ENCODE results near the gene TRAPPC11.
A peak's percentile ranks its signal among the peaks of the same experiment; 100 is the strongest.

TRAPPC11 gene

DNA sequence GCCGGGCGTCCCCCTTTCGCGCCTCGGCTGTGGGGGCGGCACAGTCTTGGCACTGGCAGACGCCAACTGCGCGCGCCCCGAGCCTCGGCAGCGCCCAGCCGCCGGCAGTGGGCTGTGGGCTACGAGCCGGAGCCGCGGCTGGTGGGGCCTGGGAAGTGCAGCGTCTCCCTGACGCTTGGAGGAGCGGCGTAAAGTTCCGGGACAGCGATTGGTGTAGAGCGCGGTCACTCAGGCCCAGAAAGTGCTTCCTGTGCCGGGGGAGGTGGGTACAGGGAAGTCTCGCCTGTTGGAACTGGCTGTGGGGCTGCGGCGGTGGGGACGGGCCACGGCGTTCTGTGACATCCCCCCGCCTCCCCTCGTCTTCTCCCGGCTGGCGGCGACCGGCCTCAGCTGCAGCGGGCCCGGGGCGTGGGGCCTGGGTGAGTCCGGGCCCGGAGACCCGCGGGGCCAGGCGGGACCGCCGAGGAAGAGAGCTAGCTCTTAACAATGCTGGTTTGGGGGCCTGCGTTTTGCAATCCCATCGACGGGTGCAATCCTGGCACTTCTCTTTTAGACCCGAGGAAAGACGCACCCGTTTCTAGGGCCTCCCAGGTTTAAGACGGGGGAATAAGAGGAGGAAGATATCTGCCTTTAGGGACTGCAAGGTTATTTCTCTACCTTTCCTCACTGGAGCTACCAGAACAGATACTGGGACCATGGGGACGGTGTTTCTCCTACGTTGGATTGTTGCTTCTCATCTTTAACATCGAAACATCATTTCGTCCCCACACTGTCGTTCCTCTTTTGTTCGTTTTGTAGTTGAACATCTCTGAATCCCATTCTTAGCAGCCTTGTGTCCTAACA is at the start of gene TRAPPC11, which contains the start of gene RWDD4:
TSS of gene TRAPPC11 (plus strand) at position 265 of the 843 bp plus-strand sequence. CDS start 4,575 bp downstream, outside the sequence.
TSS of gene RWDD4 (minus strand) at position 157 of the 843 bp plus-strand sequence. CDS start 233 bp downstream, outside the sequence.
- TF ChIP-seq, protein P1, sequence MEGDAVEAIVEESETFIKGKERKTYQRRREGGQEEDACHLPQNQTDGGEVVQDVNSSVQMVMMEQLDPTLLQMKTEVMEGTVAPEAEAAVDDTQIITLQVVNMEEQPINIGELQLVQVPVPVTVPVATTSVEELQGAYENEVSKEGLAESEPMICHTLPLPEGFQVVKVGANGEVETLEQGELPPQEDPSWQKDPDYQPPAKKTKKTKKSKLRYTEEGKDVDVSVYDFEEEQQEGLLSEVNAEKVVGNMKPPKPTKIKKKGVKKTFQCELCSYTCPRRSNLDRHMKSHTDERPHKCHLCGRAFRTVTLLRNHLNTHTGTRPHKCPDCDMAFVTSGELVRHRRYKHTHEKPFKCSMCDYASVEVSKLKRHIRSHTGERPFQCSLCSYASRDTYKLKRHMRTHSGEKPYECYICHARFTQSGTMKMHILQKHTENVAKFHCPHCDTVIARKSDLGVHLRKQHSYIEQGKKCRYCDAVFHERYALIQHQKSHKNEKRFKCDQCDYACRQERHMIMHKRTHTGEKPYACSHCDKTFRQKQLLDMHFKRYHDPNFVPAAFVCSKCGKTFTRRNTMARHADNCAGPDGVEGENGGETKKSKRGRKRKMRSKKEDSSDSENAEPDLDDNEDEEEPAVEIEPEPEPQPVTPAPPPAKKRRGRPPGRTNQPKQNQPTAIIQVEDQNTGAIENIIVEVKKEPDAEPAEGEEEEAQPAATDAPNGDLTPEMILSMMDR (IDR thresholded peaks at IDR 0.05; ENCODE audit: low read depth, low read length): no peak
- H3K4me3 ChIP-seq (ENCODE audit: low read depth, low read length): peak within 1 kb of the TSS; percentile 67

DNA sequence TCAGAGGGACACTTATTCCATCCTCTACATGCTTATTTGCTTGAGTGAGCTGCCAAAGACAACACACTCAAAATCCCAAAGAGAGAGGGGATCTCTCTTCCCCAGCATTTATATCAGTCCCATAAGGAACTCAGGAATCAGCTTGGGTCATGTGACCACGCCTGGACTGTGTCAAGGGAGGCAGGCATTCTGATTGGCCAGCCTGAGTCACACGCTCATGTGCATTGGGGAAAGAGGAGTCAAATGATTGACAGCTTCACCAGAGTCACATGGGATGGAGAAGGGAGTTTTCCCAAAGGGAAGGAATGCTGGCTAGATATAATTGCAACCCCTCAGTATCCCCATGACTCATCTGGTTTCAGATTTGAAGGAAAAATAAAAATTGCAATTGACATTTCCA is 49.1 kb upstream of the TRAPPC11 start:
- TF ChIP-seq, protein P1 (IDR thresholded peaks at IDR 0.05; ENCODE audit: low read depth, low read length): no peak
- no peak overlapping the region for H3K4me3 ChIP-seq (ENCODE audit: low read depth, low read length)

DNA sequence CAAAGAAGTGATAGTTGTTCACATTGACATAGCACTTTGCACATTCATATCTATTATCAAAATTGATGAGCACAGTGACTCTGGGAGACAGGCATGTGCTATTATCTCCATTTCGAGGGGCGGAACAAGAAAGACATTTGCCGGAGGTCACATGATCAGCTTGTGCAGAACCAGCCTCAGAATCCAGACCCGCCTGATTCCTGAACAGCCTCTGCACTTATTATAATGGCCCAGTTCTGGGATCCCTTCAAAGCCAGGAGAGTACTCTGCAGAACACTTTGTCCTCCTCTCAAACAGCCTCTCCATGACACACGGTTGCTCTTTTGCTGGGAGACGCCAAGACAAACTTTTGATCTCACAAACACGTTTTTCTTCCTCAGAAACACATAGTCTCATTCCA is 48.5 kb upstream of the TRAPPC11 start:
- TF ChIP-seq, protein P1 (IDR thresholded peaks at IDR 0.05; ENCODE audit: low read depth, low read length): no peak

DNA sequence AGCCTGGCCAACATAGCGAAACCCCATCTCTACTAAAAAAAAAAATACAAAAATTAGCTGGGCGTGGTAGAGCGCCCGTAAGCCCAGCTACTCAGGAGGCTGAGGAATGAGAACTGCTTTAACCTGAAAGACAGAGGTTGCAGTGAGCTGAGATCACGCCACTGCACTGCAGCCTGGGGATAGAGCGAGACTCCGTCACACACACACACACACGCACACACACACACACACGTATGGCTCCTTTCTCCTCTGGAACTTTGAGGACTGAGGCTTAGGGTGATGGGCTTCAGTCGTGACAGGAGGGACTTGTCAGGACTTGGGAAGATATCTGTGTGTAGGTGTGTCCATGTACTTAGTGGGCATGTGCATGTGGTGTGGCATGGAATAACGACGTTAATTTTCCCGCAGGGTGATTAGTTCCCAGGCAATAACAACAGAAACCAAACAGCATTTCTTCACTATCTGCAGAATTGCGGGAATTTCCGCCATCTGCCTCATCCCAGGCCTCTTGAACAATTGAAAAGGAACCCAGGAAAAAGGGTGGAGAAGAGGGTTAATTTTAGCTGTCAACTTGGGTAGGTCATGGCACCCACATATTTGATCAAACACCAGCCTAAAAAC is 47.8 kb upstream of the TRAPPC11 start:
- TF ChIP-seq, protein P1 (IDR thresholded peaks at IDR 0.05; ENCODE audit: low read depth, low read length): no peak
- H3K4me3 ChIP-seq (ENCODE audit: low read depth, low read length): no peak overlapping the region

More for the DNA sequence above, 48.5 kb upstream of the TRAPPC11 start:
- no peak overlapping the region for H3K4me3 ChIP-seq (ENCODE audit: low read depth, low read length)

DNA sequence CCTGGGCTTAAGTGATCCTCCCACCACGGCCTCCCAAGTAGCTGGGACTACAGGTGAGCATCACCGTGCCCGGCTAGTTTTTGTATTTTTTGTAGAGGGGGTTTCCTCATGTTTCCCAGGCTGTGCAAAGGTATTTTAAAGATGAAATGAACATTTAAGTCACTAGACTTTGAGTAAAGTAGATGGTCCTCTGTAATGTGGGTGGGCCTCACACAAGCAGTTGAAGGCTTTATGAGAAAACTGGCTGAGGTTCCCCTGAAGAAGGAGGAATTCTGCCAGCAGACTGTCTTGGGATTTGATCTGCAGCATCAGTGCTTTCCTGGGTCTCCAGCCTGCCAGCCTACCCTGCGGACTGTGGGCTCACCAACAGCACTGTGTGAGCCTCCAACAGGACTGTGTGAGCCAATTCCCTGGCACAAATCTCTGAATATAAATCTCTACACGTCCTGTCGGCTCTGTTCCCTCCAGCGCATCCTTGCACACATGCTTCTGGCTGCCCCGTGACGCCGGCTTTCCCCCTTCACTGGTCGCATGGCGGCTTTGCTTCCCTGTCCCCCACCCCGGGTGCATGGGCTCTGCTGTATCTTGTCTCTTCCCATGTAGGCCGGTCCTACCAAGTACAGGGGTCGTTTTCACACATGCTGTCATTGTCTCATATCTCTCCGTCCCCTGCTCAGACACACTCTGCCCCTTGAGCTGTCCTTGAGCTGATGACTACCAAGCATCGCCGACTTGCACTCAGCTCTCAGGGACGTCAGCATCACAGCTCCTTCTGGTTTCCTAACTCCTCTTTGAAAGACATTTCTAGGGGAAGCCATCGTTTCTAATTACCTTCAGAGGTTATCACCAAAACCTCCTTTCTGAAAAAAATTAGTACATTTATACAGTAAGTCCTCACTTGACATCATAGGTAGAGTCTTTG is 46.5 kb upstream of the TRAPPC11 start:
- TF ChIP-seq, protein P1 (IDR thresholded peaks at IDR 0.05; ENCODE audit: low read depth, low read length): no peak
- H3K4me3 ChIP-seq (ENCODE audit: low read depth, low read length): no peak overlapping the region

DNA sequence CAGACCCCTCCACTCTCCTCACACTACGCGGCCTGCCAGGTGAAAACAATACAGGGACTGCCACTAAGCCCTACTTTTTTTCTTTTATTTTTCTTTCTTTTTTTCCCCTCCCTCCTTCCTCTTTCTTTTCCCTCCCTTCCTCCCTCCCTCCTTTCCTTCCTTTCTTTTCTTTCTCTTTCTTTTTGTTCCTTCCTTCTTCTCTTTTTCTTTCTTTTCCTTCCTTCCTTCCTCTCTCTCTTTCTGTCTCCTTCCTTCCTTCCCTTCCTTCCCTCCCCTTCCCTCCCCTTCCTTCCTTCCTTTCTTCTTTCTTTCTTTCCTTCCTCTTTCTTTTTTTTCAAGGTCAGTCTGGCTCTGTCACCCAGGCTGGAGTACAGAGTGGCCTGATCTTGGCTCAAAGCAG is 42.0 kb upstream of the TRAPPC11 start:
- no peak overlapping the region for H3K4me3 ChIP-seq (ENCODE audit: low read depth, low read length)
- TF ChIP-seq, protein P1 (IDR thresholded peaks at IDR 0.05; ENCODE audit: low read depth, low read length): no peak
